GM18498 (cell line): ENCODE results near the gene CENPK.
"Not testable (repeated sequence)": the region's sequence is repeated elsewhere in the genome, so short reads cannot be mapped to it uniquely, and the experiment has no call there.

Experiments used
- ATAC-seq: cut with Tn5 transposase; IDR thresholded peaks from one replicate; pipeline ENCODE4 v1.9.1; 2021; ENCODE audit warnings: mild to moderate bottlenecking, moderate library complexity; ENCODE audit not compliant: unreplicated experiment

Gene CENPK

DNA sequence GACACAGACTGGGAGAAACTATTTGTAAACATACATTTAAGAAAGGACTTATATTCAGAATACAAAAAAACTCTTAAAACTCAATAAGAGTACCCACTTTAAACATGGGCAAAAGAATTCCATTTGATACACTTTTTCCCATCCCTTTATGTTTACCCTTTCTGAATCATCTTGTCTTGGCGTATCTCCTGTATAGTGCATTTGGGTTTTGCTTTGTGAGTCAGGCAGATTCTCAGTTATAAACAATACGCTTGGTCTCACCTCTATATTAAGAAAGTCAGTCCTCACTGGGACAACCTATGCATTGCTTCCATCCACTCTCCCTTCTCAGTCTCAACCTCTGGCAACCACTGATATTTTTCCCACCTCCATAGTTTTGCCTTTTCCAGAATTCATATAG lies 54.0 kb downstream of the CENPK start:
- no peak for ATAC-seq

DNA sequence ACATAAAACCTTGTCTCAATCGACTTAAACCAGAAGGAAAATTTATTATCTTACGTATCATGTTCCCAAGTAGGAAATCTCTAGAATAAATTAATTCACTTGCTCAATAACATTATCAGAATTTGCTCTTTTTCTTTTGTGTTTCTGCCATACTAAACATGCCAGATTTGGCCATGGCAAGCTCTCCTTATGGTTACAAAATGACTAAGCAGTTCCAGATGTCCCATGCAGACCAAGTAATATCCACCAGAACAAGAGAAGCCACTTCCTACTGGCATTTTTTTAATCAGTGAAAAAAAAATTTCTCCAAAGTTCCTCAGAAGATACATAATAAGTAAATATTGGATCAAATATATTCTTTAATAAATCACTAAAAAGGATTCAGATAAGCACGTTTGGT lies 56.0 kb downstream of the CENPK start:
- ATAC-seq = no peak

DNA sequence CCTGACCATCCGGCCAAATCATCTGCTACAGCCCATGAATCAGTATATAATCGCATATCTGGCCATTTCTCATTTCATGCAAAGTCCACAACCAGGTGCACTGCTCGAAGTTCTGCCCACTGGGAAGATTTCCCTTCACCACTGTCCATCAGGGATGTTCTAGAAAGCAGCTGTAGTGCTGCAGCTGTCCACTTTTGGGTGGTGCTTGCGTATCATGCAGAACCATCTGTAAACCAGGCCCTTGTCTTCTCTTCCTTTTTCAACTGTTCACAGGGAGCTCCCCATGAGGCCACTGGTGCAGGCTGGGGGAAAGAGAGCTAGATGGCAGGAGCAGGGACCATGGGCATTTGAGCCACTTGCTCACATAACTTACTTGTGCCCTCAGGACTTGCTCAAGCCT lies 73.8 kb downstream of the CENPK start:
- no peak for ATAC-seq

DNA sequence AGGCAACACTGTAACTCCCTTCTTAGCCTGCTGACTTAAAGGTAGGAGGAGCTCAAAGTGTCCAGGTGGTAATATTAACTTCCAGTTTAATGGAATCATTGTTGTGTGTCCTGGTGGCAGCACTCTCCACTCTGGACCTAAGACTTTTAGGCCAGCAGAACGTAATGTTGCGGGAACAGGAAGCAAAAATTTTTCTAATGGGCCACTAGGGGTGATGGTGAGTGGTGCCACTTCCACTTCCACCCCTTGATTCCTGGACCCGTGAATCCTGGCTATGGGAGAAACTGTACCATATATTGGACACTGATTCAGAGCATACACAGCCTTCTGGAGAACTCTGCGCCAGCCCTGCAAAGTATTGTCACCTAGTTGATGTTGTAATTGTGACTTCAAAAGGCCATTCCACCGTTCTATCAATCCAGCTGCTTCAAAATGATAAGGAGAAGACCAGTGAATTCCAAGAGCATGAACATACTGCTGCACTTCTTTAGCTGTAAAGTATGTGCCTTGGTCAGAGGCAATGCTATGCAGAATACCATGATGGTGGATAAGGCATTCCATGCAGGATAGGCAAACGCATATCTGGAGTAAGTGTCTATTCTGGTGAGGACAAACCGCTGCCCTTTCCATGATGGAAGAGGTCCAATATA lies 74.8 kb downstream of the CENPK start:
- ATAC-seq = not testable (repeated sequence)

DNA sequence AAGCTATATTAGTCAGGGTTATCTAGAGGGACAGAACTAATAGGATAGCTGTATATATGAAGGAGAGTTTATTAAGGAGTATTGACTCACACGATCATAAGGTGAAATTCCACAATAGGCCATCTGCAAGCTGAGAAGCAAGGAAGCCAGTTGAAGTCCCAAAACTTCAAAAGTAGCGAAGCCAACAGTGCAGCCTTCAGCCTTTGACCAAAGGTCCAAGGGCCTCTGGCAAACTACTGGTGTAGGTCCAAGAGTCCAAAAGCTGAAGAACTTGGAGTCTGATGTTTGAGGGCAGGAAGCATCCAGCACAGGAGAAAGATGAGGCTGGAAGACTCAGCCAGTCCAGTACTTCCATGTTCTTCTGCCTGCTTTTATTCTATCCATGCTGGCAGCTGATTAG lies 76.2 kb downstream of the CENPK start:
- ATAC-seq = not testable (repeated sequence)

DNA sequence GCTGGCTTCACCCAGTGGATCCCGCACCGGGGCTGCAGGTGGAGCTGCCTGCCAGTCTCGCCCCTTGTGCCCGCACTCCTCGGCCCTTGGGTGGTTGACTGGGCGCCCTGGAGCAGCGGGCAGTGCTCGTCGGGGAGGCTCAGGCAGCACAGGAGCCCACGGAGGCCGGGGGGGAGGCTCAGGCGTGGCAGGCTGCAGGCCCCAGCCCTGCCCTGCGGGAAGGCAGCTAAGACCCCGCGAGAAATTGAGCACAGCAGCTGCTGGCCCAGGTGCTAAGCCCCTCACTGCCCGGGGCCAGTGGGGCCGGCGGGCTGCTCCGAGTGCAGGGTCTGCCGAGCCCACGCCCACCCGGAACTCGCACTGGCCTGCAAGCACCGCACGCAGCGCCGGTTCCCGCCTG lies 77.6 kb downstream of the CENPK start:
- ATAC-seq = no peak

DNA sequence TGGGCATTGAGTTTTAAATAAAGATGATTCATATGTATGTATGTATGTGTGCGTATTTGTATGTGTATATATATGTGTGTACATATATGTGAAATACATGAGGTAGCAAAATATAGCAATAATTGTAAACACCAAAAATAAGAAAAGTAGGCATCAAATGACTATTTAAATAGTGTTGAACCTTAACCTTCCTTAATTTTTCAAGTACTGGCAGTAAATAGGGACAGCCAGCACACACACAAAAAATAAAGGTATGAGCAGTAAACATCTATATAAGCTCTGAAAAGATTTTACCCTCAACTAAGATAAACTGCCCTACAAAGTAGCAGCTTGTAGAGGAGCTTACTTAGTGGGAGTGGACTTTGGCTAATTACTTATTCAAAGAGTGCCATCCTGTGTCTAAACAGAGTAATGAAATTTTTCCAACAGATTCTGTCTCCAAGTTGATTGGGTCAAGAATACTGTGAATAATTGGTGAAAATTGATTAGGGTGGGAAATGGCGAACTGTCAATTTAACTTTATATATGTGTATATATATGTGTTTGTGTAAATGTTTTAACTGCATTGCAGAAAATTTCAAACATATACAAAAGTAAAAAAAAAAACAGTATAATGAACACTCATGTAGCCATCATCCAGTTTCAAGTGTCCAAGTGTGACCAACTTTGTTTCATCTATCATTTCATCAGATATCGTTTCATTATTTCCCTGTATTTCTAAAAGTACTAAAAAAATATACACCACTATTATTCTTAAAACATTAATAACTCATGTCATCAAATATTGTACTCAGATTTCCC lies 79.2 kb downstream of the CENPK start:
- peak; percentile 55 for ATAC-seq

DNA sequence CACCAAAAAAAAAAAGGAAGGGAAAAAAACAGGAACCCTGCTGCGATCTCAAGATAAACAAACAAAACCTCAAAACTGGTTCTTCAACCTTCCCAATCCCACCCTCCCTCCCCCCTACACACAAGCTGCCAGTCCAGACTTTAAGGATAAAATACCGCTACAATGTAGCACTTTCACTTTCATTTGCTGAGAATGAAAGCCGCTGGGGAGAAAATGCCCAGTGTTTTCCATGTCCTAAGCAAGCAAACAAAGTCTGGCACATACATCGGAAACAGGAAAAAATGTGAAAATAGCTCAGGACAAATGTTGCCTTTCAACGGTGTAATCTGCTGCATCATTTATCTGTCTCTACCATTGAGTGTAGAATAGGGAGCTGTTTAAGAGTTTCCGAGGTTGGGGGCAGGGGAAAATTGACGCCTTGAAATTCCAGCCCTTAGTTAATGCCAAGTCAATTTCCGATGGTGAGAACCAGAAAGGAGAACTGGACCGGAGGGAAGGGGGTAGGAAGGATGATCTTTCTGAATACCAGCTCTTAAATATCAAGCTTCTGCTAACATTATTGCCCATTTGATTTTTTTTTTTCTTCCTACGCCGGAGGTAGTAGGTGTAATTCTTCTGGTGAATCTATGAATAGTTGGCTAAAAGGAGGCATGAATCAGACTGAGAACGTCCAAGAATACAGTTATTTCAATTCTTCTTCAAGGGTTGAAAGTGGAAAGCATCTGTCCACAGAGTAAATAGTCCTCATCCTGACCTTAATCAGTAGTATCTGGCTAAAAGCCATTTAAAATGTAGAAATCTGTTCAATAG lies 80.0 kb downstream of the CENPK start:
- ATAC-seq = no peak

DNA sequence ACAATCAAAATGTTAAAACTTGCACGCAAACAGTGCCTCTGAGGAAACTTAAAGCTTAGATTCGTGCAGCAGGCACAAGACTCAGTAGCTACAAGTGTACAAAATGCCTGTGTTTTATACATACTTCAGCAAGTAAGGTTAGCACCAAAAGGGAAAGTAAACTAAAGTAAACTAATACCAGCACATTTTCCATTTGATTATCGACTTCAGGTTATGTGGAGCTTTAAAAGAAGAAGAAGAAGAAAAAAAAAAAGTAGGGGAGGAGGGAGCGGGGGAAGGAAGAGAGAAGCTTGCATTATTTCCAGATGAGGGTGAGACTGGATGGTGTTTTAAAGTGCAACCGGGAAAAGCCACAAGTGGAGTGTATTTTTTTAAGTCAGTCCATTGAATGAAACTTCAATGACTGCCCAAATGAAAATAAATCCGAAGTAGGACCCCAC lies 80.7 kb downstream of the CENPK start:
- ATAC-seq = peak; percentile 14

DNA sequence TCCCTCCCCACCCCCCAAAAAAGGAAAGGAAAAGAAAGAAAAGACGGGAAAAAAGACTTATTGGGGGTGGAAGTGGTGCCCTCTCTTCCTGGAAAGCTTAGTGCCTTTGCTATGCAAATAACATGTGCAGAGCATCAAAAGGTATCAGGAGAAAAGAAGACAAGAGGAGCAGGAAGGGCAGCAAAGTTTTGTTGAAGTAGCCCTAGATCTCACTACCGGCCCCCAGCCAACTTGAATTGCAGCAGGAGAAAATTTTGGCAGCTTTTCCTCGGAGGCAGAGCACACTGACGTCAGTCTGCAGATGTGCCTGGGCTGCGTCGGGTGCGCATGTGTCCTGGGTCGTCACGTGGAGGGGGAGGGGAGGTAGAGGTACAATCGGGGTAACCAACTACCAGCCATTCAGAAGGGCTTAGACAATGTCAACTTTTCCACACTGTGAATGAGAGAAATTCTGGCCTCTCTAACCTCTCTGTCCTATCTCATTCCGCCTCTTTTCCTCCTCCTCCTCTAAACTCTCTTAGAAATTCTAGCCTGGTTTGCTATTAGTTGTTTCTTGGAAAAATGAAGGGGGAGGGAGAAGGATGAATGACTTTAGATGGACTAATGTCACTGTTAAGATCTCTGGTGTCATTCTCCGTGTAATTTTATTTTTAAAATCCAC lies 81.2 kb downstream of the CENPK start, which contains the start of gene ADAMTS6:
Gene ADAMTS6, minus strand, starts transcription at position 286 of the 661 bp plus-strand sequence. CDS start 8,247 bp downstream, outside the sequence.
- peak; percentile 81 for ATAC-seq

DNA sequence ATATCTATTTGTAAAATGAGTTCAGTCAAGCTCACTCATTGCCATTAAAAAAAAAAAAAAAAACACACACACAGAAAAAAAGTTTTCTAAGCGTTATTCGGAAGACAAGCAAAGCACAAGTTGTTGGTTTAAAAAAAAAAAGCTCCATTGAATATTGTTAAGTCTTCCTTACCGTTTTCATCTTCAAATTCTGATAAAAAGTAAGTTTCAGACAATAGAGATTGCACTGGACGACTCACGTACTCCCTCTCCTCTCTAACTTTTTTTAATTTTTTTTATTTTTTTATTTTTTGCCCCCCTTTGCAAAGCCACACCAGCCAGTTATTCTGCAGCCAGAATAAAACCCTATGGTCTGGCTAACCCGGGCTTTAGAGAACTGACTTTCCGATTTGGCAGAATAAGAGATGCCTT lies 81.8 kb downstream of the CENPK start:
- ATAC-seq = peak; percentile 22

DNA sequence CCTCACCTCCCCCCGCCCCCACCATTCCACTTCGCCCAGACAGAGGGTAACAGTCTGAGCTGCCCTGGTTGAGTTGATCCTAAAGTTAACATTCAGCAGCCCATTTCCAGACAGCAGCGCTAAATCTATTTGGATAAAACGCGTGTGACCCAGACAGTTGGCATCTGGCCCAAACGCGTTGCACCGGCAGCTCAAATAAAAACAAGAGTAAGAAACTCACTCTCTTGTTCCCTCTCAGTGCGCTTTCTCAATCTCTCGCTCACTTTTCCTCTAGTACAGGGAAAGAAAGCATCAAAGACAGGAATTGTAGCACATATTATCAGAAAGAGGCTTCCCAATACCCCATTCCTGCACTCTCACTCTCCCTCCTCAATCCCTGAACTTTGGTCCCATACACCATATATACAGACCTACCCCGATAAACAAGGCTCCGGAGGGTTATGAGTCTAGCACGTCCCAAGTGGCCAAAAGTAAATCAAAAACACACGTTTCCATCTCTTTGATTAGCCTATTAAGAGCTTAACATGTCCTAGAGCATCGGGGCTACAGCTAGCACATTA lies 82.6 kb downstream of the CENPK start:
- ATAC-seq = no peak

DNA sequence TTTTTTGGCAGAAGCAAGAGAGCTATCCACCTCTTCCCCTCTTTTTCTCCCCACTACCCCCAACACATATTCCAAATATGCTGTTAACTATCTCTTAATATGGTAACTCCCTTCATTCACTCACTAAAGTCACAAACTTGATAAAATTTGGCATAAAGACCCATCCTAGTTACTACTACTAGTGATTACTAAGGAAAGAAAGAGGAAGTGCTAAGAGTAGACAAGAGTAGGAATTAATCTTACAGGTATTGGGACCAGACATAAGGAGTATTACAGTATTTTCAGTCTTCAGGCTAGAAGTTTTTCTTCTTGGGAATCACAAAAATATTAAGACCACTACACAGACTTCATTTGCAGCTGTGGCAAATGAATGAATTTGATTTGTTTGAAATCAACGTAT lies 83.4 kb downstream of the CENPK start:
- ATAC-seq = no peak

DNA sequence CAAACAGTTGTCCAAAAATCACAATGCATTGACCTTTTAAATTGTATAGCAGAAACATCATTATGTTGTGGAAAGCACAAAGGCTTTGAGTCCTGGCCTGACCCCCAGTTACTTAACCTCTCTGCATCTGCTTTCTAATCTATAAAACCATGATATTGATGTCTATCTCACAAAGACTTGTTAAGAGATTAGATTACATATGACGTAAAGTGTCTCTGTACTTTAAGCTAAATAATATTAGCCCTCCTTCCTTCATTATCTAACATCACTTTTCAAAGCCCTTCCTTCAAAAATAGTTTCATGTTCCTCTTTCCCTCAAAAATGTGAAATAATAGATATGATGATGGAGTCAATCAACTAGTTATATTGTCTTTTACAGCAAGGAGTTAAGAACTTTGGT lies 84.6 kb downstream of the CENPK start:
- no peak for ATAC-seq

DNA sequence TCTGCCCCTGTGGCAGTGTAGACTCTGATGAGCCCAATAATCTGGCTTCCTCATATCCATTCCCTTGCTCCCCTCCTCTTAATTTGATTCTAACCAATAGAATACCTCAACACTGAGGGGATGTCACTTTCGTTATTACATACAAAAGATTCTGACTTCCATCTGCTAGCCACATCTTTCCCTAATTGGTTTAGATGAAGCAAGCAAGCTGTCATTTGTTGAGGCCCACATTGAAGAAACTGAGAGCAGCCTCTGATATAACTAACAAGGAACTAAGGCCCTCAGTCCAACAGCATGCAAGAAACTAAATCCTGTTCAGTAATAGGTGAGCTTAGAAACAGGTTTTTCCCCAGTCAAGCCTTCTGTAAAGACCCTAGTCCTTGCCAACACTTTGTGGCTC lies 87.1 kb downstream of the CENPK start:
- no peak for ATAC-seq

DNA sequence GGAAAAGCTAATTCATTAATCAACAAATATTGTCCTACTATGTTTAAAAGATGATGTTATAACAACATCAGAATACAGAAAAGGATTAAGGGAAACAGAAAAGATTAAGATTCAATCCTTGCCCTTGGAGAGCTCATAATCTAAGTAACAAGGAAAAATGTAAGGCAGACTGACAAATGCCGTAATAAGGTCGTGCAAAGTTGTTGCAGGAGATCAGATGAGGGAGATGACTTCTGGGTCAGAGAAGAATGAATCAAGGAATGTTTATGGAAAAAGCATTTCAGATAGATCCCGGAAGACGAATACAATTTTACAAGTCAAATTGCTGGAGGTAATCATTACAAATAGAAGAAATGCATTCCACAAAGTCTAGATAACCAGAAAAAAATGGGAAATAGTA lies 87.6 kb downstream of the CENPK start:
- no peak for ATAC-seq

DNA sequence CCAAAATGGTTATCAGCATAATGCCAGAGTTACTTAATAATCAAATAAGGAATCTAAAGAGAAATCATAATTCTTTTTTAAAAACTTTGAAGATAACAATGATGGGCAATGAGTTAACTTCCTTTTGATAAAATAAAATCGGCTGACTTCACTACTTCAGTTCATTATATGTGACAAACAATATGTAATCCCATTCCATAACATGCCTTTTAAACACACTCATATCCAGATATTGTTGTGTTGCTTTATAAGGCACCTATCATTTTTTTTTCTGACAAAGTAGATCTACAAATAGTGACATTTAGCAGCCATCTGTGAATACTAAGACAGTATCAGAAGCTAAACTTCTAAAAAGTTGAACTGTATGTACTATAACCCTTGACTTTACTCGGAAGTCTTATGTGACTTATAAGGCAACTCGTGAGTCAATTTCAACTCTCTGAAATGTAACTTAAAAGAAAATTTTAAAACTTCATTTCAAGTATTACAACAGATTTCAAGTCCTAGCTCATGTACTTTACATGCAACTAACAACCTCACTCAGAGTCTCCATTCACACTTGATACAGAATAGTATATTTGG lies 88.7 kb downstream of the CENPK start:
- ATAC-seq = no peak

DNA sequence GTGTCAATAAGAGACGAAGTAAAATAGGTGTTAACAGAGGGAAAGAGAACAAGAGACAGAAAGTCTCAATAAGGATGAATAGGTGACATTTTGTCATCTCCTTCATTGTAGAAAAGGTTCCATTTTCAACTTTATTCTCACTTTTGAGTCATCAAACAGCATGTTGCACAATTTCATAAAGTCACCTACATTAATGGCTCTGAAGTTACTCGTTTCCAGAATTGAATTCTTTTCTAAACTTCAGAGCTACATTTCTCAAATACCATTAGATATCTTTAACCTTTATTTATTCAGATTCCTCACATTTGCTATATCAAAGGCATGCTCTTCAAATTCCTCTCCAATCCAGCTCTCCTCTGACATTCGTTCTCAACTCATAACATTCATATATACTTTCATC lies 94.3 kb downstream of the CENPK start:
- no peak for ATAC-seq
